BLaER1 treated with 17β-estradiol and CSF1 and Interleukin-3, amounts not matched to agents 10 nM and 100 nM (cell line): ENCODE results near the gene SGCE.

Experiments used
- H3K27ac ChIP-seq, 11 experiments: shearing (Covaris generic); formaldehyde crosslinking; 2 replicates each; pipeline ENCODE4 v1.8.1; 2022
- H3K27me3 ChIP-seq, 11 experiments: shearing (Covaris generic); formaldehyde crosslinking; 2 replicates each; pipeline ENCODE4 v1.8.1; 2022
- H3K36me3 ChIP-seq, 11 experiments: shearing (Covaris generic); formaldehyde crosslinking; 2 replicates each; pipeline ENCODE4 v1.8.1; 2022
- H3K4me1 ChIP-seq, 10 experiments: shearing (Covaris generic); formaldehyde crosslinking; 2 replicates each; pipeline ENCODE4 v1.8.1; 2022
- H3K4me2 ChIP-seq, 11 experiments: shearing (Covaris generic); formaldehyde crosslinking; 2 replicates each; pipeline ENCODE4 v1.8.1; 2022
- H3K4me3 ChIP-seq, 10 experiments: shearing (Covaris generic); formaldehyde crosslinking; 2 replicates each; pipeline ENCODE4 v1.8.1; 2022
- H3K9ac ChIP-seq, 11 experiments: shearing (Covaris generic); formaldehyde crosslinking; 2 replicates each; pipeline ENCODE4 v1.8.1; 2022
- H3K9me3 ChIP-seq, 11 experiments: shearing (Covaris generic); formaldehyde crosslinking; replicated peaks in 1 of 11; 2 replicates each; pipeline ENCODE4 v1.8.1; 2022
- H4K20me1 ChIP-seq, 11 experiments: shearing (Covaris generic); formaldehyde crosslinking; 2 replicates each; pipeline ENCODE4 v1.8.1; 2022
- Cebpa-rat ChIP-seq, 11 experiments: shearing (Covaris generic); IDR thresholded peaks; 2 replicates each; pipeline ENCODE4 v1.8.1; 2022

SGCE gene

GRCh38 chr7:94620703-94621118 is 35.2 kb downstream of the SGCE start:
- peak in 1 of 11 experiments; percentile 24; a peak in 1 of 22 replicates for TF ChIP-seq Cebpa-rat (IDR thresholded peaks at IDR 0.05)
- Histone ChIP-seq H3K27ac (peak overlapping the region in 10 of 11 experiments; percentile 22 to 75 (median 58); a peak in 19 of 22 replicates), H3K36me3 (peaks cover 0 to 2% (median 0%) of the 10 kb centered on the region in 11 experiments; a peak in 2 of 22 replicates), H3K9me3 (no peaks in the 10 kb centered on the region), H4K20me1 (0 out of 22 replicates have a peak, but pooled peaks cover 0 to 5% (median 0%) of the 10 kb centered on the region in 11 experiments), H3K4me2 (peak overlapping the region; percentile 49 to 83 (median 65)), H3K4me1 (peaks cover 11 to 20% (median 15%) of the 10 kb centered on the region in 10 experiments), H3K4me3 (no peak overlapping the region), H3K27me3 (no peaks in the 10 kb centered on the region), H3K9ac (peak overlapping the region in 5 of 11 experiments; percentile 1 to 39 (median 14); a peak in 5 of 22 replicates)

- TF ChIP-seq Cebpa-rat (IDR thresholded peaks at IDR 0.05), result no peak
- H3K4me1 ChIP-seq, result peaks cover 11 to 20% (median 15%) of the 10 kb centered on the region in 10 experiments
- H4K20me1 ChIP-seq, result 0 out of 22 replicates have a peak, but pooled peaks cover 0 to 5% (median 0%) of the 10 kb centered on the region in 11 experiments
- H3K36me3 ChIP-seq, result peaks cover 0 to 5% (median 0%) of the 10 kb centered on the region in 11 experiments; a peak in 2 of 22 replicates
- H3K27me3 ChIP-seq, result no peaks in the 10 kb centered on the region
- no peaks in the 10 kb centered on the region for H3K9me3 ChIP-seq
- H3K4me2 ChIP-seq, result no peak overlapping the region
- no peak overlapping the region for H3K4me3 ChIP-seq
- H3K27ac ChIP-seq, result no peak overlapping the region
- H3K9ac ChIP-seq, result no peak overlapping the region
These were observed 37.8 kb downstream of the SGCE start for GRCh38 chr7:94618126-94618525.

DNA sequence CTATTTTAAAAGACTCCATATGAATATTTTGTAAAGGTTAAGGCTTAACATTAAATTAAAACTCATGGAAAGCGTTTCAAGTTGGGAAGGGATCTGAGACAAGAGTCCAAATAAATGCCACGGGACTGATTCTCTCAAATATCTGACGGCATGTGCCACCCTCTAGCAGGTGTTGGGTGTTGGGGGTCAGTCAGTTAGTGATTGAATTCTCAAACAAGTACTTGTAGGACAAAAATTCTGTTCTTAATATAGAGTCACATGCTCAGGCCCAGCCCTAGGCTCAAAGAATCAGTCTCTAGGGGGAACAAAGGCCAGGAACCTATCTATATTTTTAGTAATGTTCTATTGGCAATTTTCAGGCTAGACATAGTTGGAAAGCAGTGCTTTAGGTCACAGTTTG is 39.1 kb downstream of the SGCE start:
- no peak overlapping the region for H3K9ac ChIP-seq
- no peak overlapping the region for H3K27ac ChIP-seq
- H3K4me2 ChIP-seq, result no peak overlapping the region
- peaks cover 0 to 5% (median 0%) of the 10 kb centered on the region in 11 experiments; a peak in 2 of 22 replicates for H3K36me3 ChIP-seq
- peaks cover 11 to 19% (median 15%) of the 10 kb centered on the region in 10 experiments for H3K4me1 ChIP-seq
- 0 out of 22 replicates have a peak, but pooled peaks cover 0 to 5% (median 0%) of the 10 kb centered on the region in 11 experiments for H4K20me1 ChIP-seq
- no peaks in the 10 kb centered on the region for H3K27me3 ChIP-seq
- no peak overlapping the region for H3K4me3 ChIP-seq
- no peak for TF ChIP-seq Cebpa-rat (IDR thresholded peaks at IDR 0.05)
- H3K9me3 ChIP-seq, result no peaks in the 10 kb centered on the region

DNA sequence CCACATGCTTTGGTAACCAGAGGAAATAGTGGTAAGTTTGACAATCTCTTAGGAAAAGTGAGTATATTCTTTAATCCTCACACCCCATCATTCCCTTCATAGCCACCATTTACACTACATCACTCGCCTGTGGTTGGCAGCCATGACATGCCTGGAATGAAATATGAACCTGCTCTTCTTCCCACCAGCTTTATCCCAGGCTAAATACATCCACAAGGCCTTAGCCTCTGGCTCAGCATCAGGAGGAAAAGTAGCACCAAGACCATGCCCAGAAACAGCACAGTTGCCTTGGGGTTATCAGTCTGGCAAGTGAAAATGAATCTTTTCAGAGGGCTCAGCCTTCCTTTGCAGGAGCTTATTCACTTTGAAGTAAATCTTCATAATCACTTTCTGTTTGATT is 40.3 kb downstream of the SGCE start:
- H3K27me3 ChIP-seq, result no peaks in the 10 kb centered on the region
- no peaks in the 10 kb centered on the region; a peak in 1 of 22 replicates for H3K9me3 ChIP-seq
- peaks cover 0 to 5% (median 0%) of the 10 kb centered on the region in 11 experiments; a peak in 1 of 22 replicates for H3K36me3 ChIP-seq
- no peaks in the 10 kb centered on the region for H4K20me1 ChIP-seq
- no peak overlapping the region for H3K27ac ChIP-seq
- H3K9ac ChIP-seq, result no peak overlapping the region
- no peak overlapping the region for H3K4me3 ChIP-seq
- H3K4me2 ChIP-seq, result no peak overlapping the region
- H3K4me1 ChIP-seq, result peaks cover 1 to 7% (median 3%) of the 10 kb centered on the region in 10 experiments; a peak in 16 of 20 replicates
- TF ChIP-seq Cebpa-rat (IDR thresholded peaks at IDR 0.05), result no peak

- H3K4me3 ChIP-seq, result no peak overlapping the region
- H4K20me1 ChIP-seq, result no peaks in the 10 kb centered on the region
- no peak overlapping the region for H3K4me2 ChIP-seq
- no peaks in the 10 kb centered on the region for H3K4me1 ChIP-seq
- H3K27me3 ChIP-seq, result no peaks in the 10 kb centered on the region
- TF ChIP-seq Cebpa-rat (IDR thresholded peaks at IDR 0.05), result no peak
- no peak overlapping the region for H3K9ac ChIP-seq
- peaks cover 0 to 5% (median 0%) of the 10 kb centered on the region in 11 experiments; a peak in 1 of 22 replicates for H3K36me3 ChIP-seq
- no peak overlapping the region for H3K27ac ChIP-seq
- peaks cover 0 to 8% (median 0%) of the 10 kb centered on the region in 11 experiments; a peak in 1 of 22 replicates for H3K9me3 ChIP-seq
These were observed 43.3 kb downstream of the SGCE start for GRCh38 chr7:94612661-94613060.

- Histone ChIP-seq H3K27ac (no peak overlapping the region), H3K4me2 (no peak overlapping the region), H3K4me3 (no peak overlapping the region), H3K9ac (no peak overlapping the region), H3K27me3 (no peaks in the 10 kb centered on the region), H3K36me3 (peaks cover 0 to 5% (median 0%) of the 10 kb centered on the region in 11 experiments; a peak in 1 of 22 replicates), H3K9me3 (peaks cover 0 to 8% (median 0%) of the 10 kb centered on the region in 11 experiments; a peak in 1 of 22 replicates), H4K20me1 (no peaks in the 10 kb centered on the region), H3K4me1 (0 out of 20 replicates have a peak, but pooled peaks cover 0 to 3% (median 0%) of the 10 kb centered on the region in 10 experiments)
- no peak for TF ChIP-seq Cebpa-rat (IDR thresholded peaks at IDR 0.05)
These were observed 43.7 kb downstream of the SGCE start for GRCh38 chr7:94612253-94612652.

- H3K4me3 ChIP-seq, result no peak overlapping the region
- no peak overlapping the region for H3K4me2 ChIP-seq
- H3K27me3 ChIP-seq, result no peaks in the 10 kb centered on the region
- no peak overlapping the region for H3K9ac ChIP-seq
- no peak overlapping the region for H3K27ac ChIP-seq
- H3K4me1 ChIP-seq, result 0 out of 20 replicates have a peak, but pooled peaks cover 0 to 7% (median 0%) of the 10 kb centered on the region in 10 experiments
- no peak for TF ChIP-seq Cebpa-rat (IDR thresholded peaks at IDR 0.05)
- H3K36me3 ChIP-seq, result no peaks in the 10 kb centered on the region
- H3K9me3 ChIP-seq, result peaks cover 0 to 8% (median 0%) of the 10 kb centered on the region in 11 experiments; a peak in 1 of 22 replicates
- H4K20me1 ChIP-seq, result no peaks in the 10 kb centered on the region
These were observed 46.4 kb downstream of the SGCE start for GRCh38 chr7:94609561-94609960.

DNA sequence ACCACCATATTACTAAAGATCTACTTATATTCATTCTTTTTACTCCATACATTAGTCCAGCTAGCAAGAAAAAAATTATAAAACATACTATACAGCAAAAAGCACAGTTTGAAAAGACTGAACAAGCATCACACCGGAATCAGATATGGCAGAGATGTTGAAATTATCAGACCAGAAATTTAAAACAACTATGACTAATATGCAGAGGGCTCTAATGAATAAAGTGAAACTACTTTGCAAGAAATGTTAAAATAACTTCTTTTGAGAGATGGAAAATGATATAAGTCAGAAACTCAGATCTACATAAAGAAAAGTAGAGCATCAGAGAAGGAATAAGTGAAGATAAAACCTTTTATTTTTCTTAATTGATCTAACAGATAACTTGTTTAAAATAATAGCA is 50.9 kb downstream of the SGCE start:
- Histone ChIP-seq H3K36me3 (peaks cover 0 to 14% (median 0%) of the 10 kb centered on the region in 11 experiments; a peak in 2 of 22 replicates), H4K20me1 (no peaks in the 10 kb centered on the region), H3K4me1 (peaks cover 0 to 15% (median 0%) of the 10 kb centered on the region in 10 experiments; a peak in 5 of 20 replicates), H3K4me3 (no peak overlapping the region), H3K27me3 (no peaks in the 10 kb centered on the region), H3K27ac (no peak overlapping the region), H3K9me3 (peaks cover 0 to 8% (median 0%) of the 10 kb centered on the region in 11 experiments; a peak in 1 of 22 replicates), H3K9ac (no peak overlapping the region), H3K4me2 (no peak overlapping the region)
- no peak for TF ChIP-seq Cebpa-rat (IDR thresholded peaks at IDR 0.05)

DNA sequence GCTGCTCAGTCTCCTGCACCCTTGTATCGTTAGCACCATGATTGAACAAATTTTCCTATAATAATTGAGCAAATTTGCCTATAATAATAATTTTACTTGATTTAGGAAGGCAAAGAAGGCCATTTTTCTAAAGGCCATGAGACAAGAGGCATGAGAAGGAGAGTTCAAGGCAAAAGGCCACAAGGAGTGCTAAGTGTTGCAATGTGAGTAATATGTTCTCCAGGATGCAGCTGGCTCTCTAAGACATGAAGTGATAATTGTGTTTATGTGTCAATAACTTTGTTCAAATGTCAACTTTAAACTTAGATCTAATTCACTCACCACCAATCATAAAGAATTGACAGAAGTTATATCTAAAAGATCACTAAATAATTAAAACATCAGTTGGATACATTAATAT is 53.8 kb downstream of the SGCE start:
- peaks cover 0 to 12% (median 0%) of the 10 kb centered on the region in 10 experiments; a peak in 5 of 20 replicates for H3K4me1 ChIP-seq
- H3K9me3 ChIP-seq, result no peaks in the 10 kb centered on the region
- no peak overlapping the region for H3K4me3 ChIP-seq
- H3K36me3 ChIP-seq, result peaks cover 0 to 16% (median 0%) of the 10 kb centered on the region in 11 experiments; a peak in 3 of 22 replicates
- H3K27me3 ChIP-seq, result no peaks in the 10 kb centered on the region
- no peaks in the 10 kb centered on the region for H4K20me1 ChIP-seq
- no peak overlapping the region for H3K27ac ChIP-seq
- no peak overlapping the region for H3K9ac ChIP-seq
- H3K4me2 ChIP-seq, result no peak overlapping the region
- TF ChIP-seq Cebpa-rat (IDR thresholded peaks at IDR 0.05), result no peak
